HAP-1 (cell line): Measurements from ENCODE around the gene LRRC3C.
"Not testable (repeated sequence)": the region's sequence is repeated elsewhere in the genome, so short reads cannot be mapped to it uniquely, and the experiment has no call there.

Experiments used
- DNase-seq, 2 experiments: peaks; one replicate each; pipeline ENCODE4 v3.0.0-alpha.2; 2016 to 2020; ENCODE audit warnings: low spot score in 2 of 2
- H3K27me3 ChIP-seq: fragments of 250-450 bp; sonication (Bioruptor Pico); 2 replicates; pipeline ENCODE4 v1.5.1; 2020; ENCODE audit warnings: low read depth, mild to moderate bottlenecking, moderate library complexity
- H3K36me3 ChIP-seq: fragments of 250-450 bp; sonication (Bioruptor Pico); replicated peaks from 2 replicates; pipeline ENCODE4 v1.5.1; 2020; ENCODE audit warnings: mild to moderate bottlenecking
- H3K4me1 ChIP-seq: fragments of 250-450 bp; sonication (Bioruptor Pico); 2 replicates; pipeline ENCODE4 v1.5.1; 2020; ENCODE audit warnings: mild to moderate bottlenecking
- H3K4me3 ChIP-seq: fragments of 250-450 bp; sonication (Bioruptor Pico); 2 replicates; pipeline ENCODE4 v1.5.1; 2020; ENCODE audit warnings: mild to moderate bottlenecking, moderate library complexity
- H3K9me3 ChIP-seq: fragments of 250-450 bp; sonication (Bioruptor Pico); 2 replicates; pipeline ENCODE4 v1.5.1; 2020; ENCODE audit warnings: mild to moderate bottlenecking, moderate library complexity
- in situ Hi-C: fragments of 300-500 bp; cut with MboI; formaldehyde crosslinking; loops from 3 replicates; pipeline ENCODE4 v1.14.3; 2020; ENCODE audit warnings: low sequenced_read_pairs, inconsistent platforms, mixed read lengths

Gene LRRC3C

GRCh38 chr17:39927101-39927928 lies at the start of gene LRRC3C, which contains the start of gene ORMDL3:
Gene LRRC3C, plus strand, starts transcription at chr17:39927732. Its CDS starts 13,792 bp downstream, at chr17:39941524.
Gene ORMDL3, minus strand, starts transcription at chr17:39927601. Its CDS starts 3,398 bp downstream, at chr17:39924203.
- no peaks in the 10 kb centered on the region for H3K9me3 ChIP-seq
- in situ Hi-C loops: no loop called here
- H3K27me3 ChIP-seq: no peaks in the 10 kb centered on the region
- H3K4me1 ChIP-seq: peaks cover 6% of the 10 kb centered on the region; the same call in 1 of the 2 replicates
- H3K36me3 ChIP-seq: peaks cover 12% of the 10 kb centered on the region
- DNase-seq: peak; percentile 88 to 96
- peak within 1 kb of the TSS; percentile 90 for H3K4me3 ChIP-seq

- in situ Hi-C loops, H3K4me3 ChIP-seq, H3K9me3 ChIP-seq, H3K4me1 ChIP-seq, DNase-seq, H3K36me3 ChIP-seq: not testable (repeated sequence)
- H3K27me3 ChIP-seq: peaks cover 17% of the 10 kb centered on the region
These were observed 41.4 kb upstream of the LRRC3C start for GRCh38 chr17:39886102-39886501.

GRCh38 chr17:39887078-39887477 lies 40.5 kb upstream of the LRRC3C start:
- H3K36me3 ChIP-seq: no peaks in the 10 kb centered on the region
- in situ Hi-C loops: no loop called here
- H3K27me3 ChIP-seq: peaks cover 24% of the 10 kb centered on the region
- H3K9me3 ChIP-seq: no peaks in the 10 kb centered on the region
- H3K4me1 ChIP-seq: no peaks in the 10 kb centered on the region
- no peak overlapping the region for H3K4me3 ChIP-seq
- no peak for DNase-seq

GRCh38 chr17:39889200-39889599 lies 38.3 kb upstream of the LRRC3C start:
- H3K36me3 ChIP-seq: no peaks in the 10 kb centered on the region
- in situ Hi-C loops: no loop called here

GRCh38 chr17:39894681-39895376 lies 32.7 kb upstream of the LRRC3C start:
- DNase-seq: no peak
- in situ Hi-C loops: no loop called here
- H3K36me3 ChIP-seq: no peaks in the 10 kb centered on the region
- no peaks in the 10 kb centered on the region for H3K9me3 ChIP-seq
- no peaks in the 10 kb centered on the region for H3K4me1 ChIP-seq
- H3K27me3 ChIP-seq: peaks cover 20% of the 10 kb centered on the region
- no peak overlapping the region for H3K4me3 ChIP-seq

More at GRCh38 chr17:39889200-39889599, 38.3 kb upstream of the LRRC3C start:
- H3K4me3 ChIP-seq: no peak overlapping the region
- H3K4me1 ChIP-seq: no peaks in the 10 kb centered on the region
- H3K27me3 ChIP-seq: peaks cover 25% of the 10 kb centered on the region
- no peaks in the 10 kb centered on the region for H3K9me3 ChIP-seq
- no peak for DNase-seq

- Histone ChIP-seq H3K27me3 (peaks cover 9% of the 10 kb centered on the region), H3K9me3 (no peaks in the 10 kb centered on the region), H3K36me3 (no peaks in the 10 kb centered on the region), H3K4me3 (no peak overlapping the region), H3K4me1 (no peaks in the 10 kb centered on the region)
- in situ Hi-C loops: no loop called here
- no peak for DNase-seq
These were observed 29.4 kb upstream of the LRRC3C start for GRCh38 chr17:39898088-39898487.

- H3K4me1 ChIP-seq: no peaks in the 10 kb centered on the region
- in situ Hi-C loops: no loop called here
- peaks cover 7% of the 10 kb centered on the region for H3K27me3 ChIP-seq
- H3K4me3 ChIP-seq: no peak overlapping the region
- no peaks in the 10 kb centered on the region for H3K36me3 ChIP-seq
- H3K9me3 ChIP-seq: no peaks in the 10 kb centered on the region
- no peak for DNase-seq
These were observed 28.3 kb upstream of the LRRC3C start for GRCh38 chr17:39899215-39899614.

GRCh38 chr17:39902027-39902426 lies 25.5 kb upstream of the LRRC3C start:
- H3K36me3 ChIP-seq, H3K4me1 ChIP-seq, DNase-seq, in situ Hi-C loops, H3K27me3 ChIP-seq, H3K9me3 ChIP-seq, H3K4me3 ChIP-seq: not testable (repeated sequence)

- H3K4me1 ChIP-seq: no peaks in the 10 kb centered on the region
- no peaks in the 10 kb centered on the region for H3K36me3 ChIP-seq
- H3K4me3 ChIP-seq: no peak overlapping the region
- 0 out of 2 replicates have a peak, but pooled peaks cover under 1% of the 10 kb centered on the region for H3K27me3 ChIP-seq
- no peaks in the 10 kb centered on the region for H3K9me3 ChIP-seq
- in situ Hi-C loops: no loop called here
- DNase-seq: no peak
These were observed 24.2 kb upstream of the LRRC3C start for GRCh38 chr17:39903158-39903884.

GRCh38 chr17:39904990-39905288 lies 22.6 kb upstream of the LRRC3C start:
- Histone ChIP-seq H3K36me3 (no peaks in the 10 kb centered on the region), H3K27me3 (no peaks in the 10 kb centered on the region), H3K4me3 (no peak overlapping the region), H3K9me3 (no peaks in the 10 kb centered on the region), H3K4me1 (no peaks in the 10 kb centered on the region)
- in situ Hi-C loops: no loop called here
- DNase-seq: no peak

- in situ Hi-C loops: no loop called here
- Histone ChIP-seq H3K4me3 (no peak overlapping the region), H3K36me3 (no peaks in the 10 kb centered on the region), H3K9me3 (no peaks in the 10 kb centered on the region), H3K27me3 (no peaks in the 10 kb centered on the region), H3K4me1 (no peaks in the 10 kb centered on the region)
- no peak for DNase-seq
These were observed 18.7 kb upstream of the LRRC3C start for GRCh38 chr17:39908789-39909352.

GRCh38 chr17:39913989-39914388 lies 13.5 kb upstream of the LRRC3C start:
- no peak for DNase-seq
- Histone ChIP-seq H3K4me3 (no peak overlapping the region), H3K9me3 (no peaks in the 10 kb centered on the region), H3K4me1 (no peaks in the 10 kb centered on the region), H3K27me3 (no peaks in the 10 kb centered on the region), H3K36me3 (no peaks in the 10 kb centered on the region)
- in situ Hi-C loops: no loop called here

- no peaks in the 10 kb centered on the region for H3K4me1 ChIP-seq
- no peaks in the 10 kb centered on the region for H3K9me3 ChIP-seq
- H3K4me3 ChIP-seq: no peak overlapping the region
- DNase-seq: no peak
- H3K27me3 ChIP-seq: no peaks in the 10 kb centered on the region
- H3K36me3 ChIP-seq: no peaks in the 10 kb centered on the region
- in situ Hi-C loops: no loop called here
These were observed 12.0 kb upstream of the LRRC3C start for GRCh38 chr17:39915559-39915958.
